ENCODE results near the gene TRPM2. TPM values are rescaled to one million over a fixed set of nuclear protein-coding genes. Genes with fewer than 3 reads are reported as not detected.
A peak's percentile ranks its signal among the peaks of the same experiment; 100 is the strongest.

TRPM2 gene
- total RNA-seq, 2 donors from 2014 or later: 1.6 to 12.5 TPM

- TF ChIP-seq CTCF (conservative IDR thresholded peaks at IDR 0.05): no peak
- DNase-seq: peak; percentile 20
- Mint-ChIP-seq H3K36me3 (ENCODE audit: low read depth) (peaks cover 8% of the 10 kb centered on the region), H3K4me3 (no peak overlapping the region), H3K27ac (no peak overlapping the region), H3K9me3 (peaks cover 32% of the 10 kb centered on the region), H3K27me3 (ENCODE audit: insufficient read depth) (peaks cover 16% of the 10 kb centered on the region), H3K4me1 (peaks cover 2% of the 10 kb centered on the region)
- Histone ChIP-seq H3K4me1 (ENCODE audit: control insufficient read depth, insufficient read depth, low read length) (no peaks in the 10 kb centered on the region), H3K4me3 (ENCODE audit: low read length) (no peak overlapping the region), H3K9ac (ENCODE audit: extremely low read depth, low read length, poor library complexity, severe bottlenecking) (no peak overlapping the region), H3K27ac (ENCODE audit: low read depth, low read length) (no peak overlapping the region), H3K9me3 (ENCODE audit: control insufficient read depth, low read length) (peaks cover 20% of the 10 kb centered on the region), H3K36me3 (ENCODE audit: control insufficient read depth, insufficient read depth, low read length) (no peaks in the 10 kb centered on the region), H3K27me3 (ENCODE audit: control insufficient read depth, insufficient read depth, low read length, poor library complexity, severe bottlenecking) (no peaks in the 10 kb centered on the region)
- WGBS, 2 experiments (ENCODE audit: insufficient coverage in 1 of 2, insufficient read length in 1 of 2): 97% methylated on average over 15 to 24 of the region's 24 CpGs
Measured at GRCh38 chr21:44374601-44375280, 21.3 kb downstream of the TRPM2 start.

DNA sequence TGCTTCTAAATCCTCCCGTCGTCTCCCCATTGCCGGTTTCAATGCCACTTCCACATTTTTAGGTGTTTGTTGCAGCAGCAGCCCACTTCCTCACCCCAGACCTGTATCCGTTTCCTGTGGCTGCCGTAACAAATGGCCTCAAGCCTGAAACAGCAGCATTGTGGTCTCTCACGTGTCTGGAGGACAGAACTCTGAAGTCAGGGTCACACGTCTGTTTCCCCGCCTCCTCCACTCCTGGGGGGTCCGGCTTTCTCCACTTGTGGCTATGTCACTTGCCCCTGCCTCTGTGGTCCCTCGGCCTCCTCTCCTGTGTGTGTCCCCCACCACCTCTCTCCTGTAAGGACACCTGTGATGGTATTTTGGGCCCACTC lies 21.8 kb downstream of the TRPM2 start:
- 96% methylated on average over 10 of the region's 10 CpGs for WGBS, 2 experiments (ENCODE audit: insufficient coverage in 1 of 2, insufficient read length in 1 of 2)
- H3K9me3 ChIP-seq (ENCODE audit: control insufficient read depth, low read length): peaks cover 20% of the 10 kb centered on the region
- peaks cover under 1% of the 10 kb centered on the region for H3K4me1 ChIP-seq (ENCODE audit: control insufficient read depth, insufficient read depth, low read length)
- H3K27ac Mint-ChIP-seq: no peak overlapping the region
- peaks cover 32% of the 10 kb centered on the region for H3K9me3 Mint-ChIP-seq
- no peak for TF ChIP-seq CTCF (conservative IDR thresholded peaks at IDR 0.05)
- H3K27me3 Mint-ChIP-seq (ENCODE audit: insufficient read depth): peaks cover 14% of the 10 kb centered on the region
- no peak overlapping the region for H3K9ac ChIP-seq (ENCODE audit: extremely low read depth, low read length, poor library complexity, severe bottlenecking)
- H3K4me1 Mint-ChIP-seq: peaks cover 7% of the 10 kb centered on the region
- no peaks in the 10 kb centered on the region for H3K27me3 ChIP-seq (ENCODE audit: control insufficient read depth, insufficient read depth, low read length, poor library complexity, severe bottlenecking)
- H3K27ac ChIP-seq (ENCODE audit: low read depth, low read length): no peak overlapping the region
- DNase-seq: peak; percentile 23
- H3K36me3 Mint-ChIP-seq (ENCODE audit: low read depth): peaks cover 8% of the 10 kb centered on the region
- no peak overlapping the region for H3K4me3 ChIP-seq (ENCODE audit: low read length)
- H3K36me3 ChIP-seq (ENCODE audit: control insufficient read depth, insufficient read depth, low read length): no peaks in the 10 kb centered on the region
- no peak overlapping the region for H3K4me3 Mint-ChIP-seq

GRCh38 chr21:44375761-44376241 lies 22.4 kb downstream of the TRPM2 start:
- H3K27ac ChIP-seq (ENCODE audit: low read depth, low read length): no peak overlapping the region
- Mint-ChIP-seq H3K36me3 (ENCODE audit: low read depth) (peaks cover 8% of the 10 kb centered on the region), H3K27ac (no peak overlapping the region), H3K9me3 (peaks cover 32% of the 10 kb centered on the region), H3K27me3 (ENCODE audit: insufficient read depth) (peaks cover 12% of the 10 kb centered on the region), H3K4me3 (no peak overlapping the region), H3K4me1 (peaks cover 12% of the 10 kb centered on the region)
- peaks cover 20% of the 10 kb centered on the region for H3K9me3 ChIP-seq (ENCODE audit: control insufficient read depth, low read length)
- no peak overlapping the region for H3K9ac ChIP-seq (ENCODE audit: extremely low read depth, low read length, poor library complexity, severe bottlenecking)
- no peaks in the 10 kb centered on the region for H3K27me3 ChIP-seq (ENCODE audit: control insufficient read depth, insufficient read depth, low read length, poor library complexity, severe bottlenecking)
- TF ChIP-seq CTCF (conservative IDR thresholded peaks at IDR 0.05): no peak
- H3K36me3 ChIP-seq (ENCODE audit: control insufficient read depth, insufficient read depth, low read length): no peaks in the 10 kb centered on the region
- peak; percentile 18 for DNase-seq
- peaks cover 5% of the 10 kb centered on the region for H3K4me1 ChIP-seq (ENCODE audit: control insufficient read depth, insufficient read depth, low read length)
- 94 to 98% methylated on average over 17 to 19 of the region's 19 CpGs for WGBS, 2 experiments (ENCODE audit: insufficient coverage in 1 of 2, insufficient read length in 1 of 2)
- no peak overlapping the region for H3K4me3 ChIP-seq (ENCODE audit: low read length)

Measured in endodermal cell (in vitro differentiated cells).